C4-2B (cell line): ENCODE data around the gene MED6.

Experiments used
- ZFX ChIP-seq: fragments of 450-650 bp; IDR thresholded peaks from 2 replicates; pipeline ENCODE4 v1.6.1; 2017
- TF ChIP-seq, protein P1 (sequence below): fragments of 450-650 bp; conservative IDR thresholded peaks from 2 replicates; pipeline ENCODE4 v1.5.1; 2017; ENCODE audit warnings: mild to moderate bottlenecking

DNA sequence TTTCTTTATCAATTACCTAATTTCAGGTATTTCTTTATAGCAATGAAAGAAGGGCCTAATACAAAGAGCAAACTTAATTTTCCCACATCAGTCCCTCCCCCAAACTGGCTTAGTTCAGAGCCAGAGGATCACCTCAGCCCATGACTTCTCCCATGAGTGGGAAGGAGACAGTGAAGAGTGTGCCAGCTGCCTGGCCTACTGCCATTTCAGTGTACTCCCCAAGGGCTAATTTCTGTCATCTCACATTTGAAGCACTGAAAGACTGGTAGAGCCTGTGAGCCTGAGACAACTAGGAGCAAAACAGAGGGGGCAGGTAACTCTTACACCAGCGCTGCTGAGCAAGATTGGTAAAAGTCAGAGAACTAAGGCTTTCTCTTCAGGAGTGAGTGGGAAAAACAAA lies 36.6 kb downstream of the MED6 start:
- TF ChIP-seq, protein P1, sequence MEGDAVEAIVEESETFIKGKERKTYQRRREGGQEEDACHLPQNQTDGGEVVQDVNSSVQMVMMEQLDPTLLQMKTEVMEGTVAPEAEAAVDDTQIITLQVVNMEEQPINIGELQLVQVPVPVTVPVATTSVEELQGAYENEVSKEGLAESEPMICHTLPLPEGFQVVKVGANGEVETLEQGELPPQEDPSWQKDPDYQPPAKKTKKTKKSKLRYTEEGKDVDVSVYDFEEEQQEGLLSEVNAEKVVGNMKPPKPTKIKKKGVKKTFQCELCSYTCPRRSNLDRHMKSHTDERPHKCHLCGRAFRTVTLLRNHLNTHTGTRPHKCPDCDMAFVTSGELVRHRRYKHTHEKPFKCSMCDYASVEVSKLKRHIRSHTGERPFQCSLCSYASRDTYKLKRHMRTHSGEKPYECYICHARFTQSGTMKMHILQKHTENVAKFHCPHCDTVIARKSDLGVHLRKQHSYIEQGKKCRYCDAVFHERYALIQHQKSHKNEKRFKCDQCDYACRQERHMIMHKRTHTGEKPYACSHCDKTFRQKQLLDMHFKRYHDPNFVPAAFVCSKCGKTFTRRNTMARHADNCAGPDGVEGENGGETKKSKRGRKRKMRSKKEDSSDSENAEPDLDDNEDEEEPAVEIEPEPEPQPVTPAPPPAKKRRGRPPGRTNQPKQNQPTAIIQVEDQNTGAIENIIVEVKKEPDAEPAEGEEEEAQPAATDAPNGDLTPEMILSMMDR: no peak
- TF ChIP-seq ZFX: no peak
